HEK293 (cell line): Measurements from ENCODE around the gene FBLN5.

ENCODE experiments used
- CTCF ChIP-seq: fragments of 450-650 bp; formaldehyde crosslinking; IDR thresholded peaks from 2 replicates; pipeline ENCODE4 v1.5.1; 2016; ENCODE audit warnings: missing biosample characterization, missing genetic modification characterization
- GLI4 ChIP-seq: fragments of 450-650 bp; formaldehyde crosslinking; IDR thresholded peaks from 2 replicates; pipeline ENCODE4 v1.5.1; 2016; ENCODE audit warnings: missing biosample characterization, missing genetic modification characterization
- SETDB1 ChIP-seq: IDR thresholded peaks from one replicate; pipeline ENCODE4 v1.6.1; 2017; ENCODE audit warnings: mild to moderate bottlenecking, low read length, moderate library complexity, mixed read lengths; ENCODE audit not compliant: insufficient read length
- YY1 ChIP-seq: fragments of 450-650 bp; formaldehyde crosslinking; IDR thresholded peaks from 2 replicates; pipeline ENCODE4 v1.5.1; 2018; ENCODE audit warnings: missing biosample characterization, missing genetic modification characterization
- ZNF16 ChIP-seq: fragments of 450-650 bp; formaldehyde crosslinking; IDR thresholded peaks from 2 replicates; pipeline ENCODE4 v1.5.1; 2016; ENCODE audit warnings: low read depth, missing biosample characterization, missing genetic modification characterization
- ZNF792 ChIP-seq: fragments of 450-650 bp; formaldehyde crosslinking; IDR thresholded peaks from 2 replicates; pipeline ENCODE4 v1.5.1; 2016; ENCODE audit warnings: missing biosample characterization, missing genetic modification characterization
- TF ChIP-seq, protein P1 (sequence below): fragments of 450-650 bp; formaldehyde crosslinking; IDR thresholded peaks from 2 replicates; pipeline ENCODE4 v1.5.1; 2016; ENCODE audit warnings: missing biosample characterization, missing genetic modification characterization

DNA sequence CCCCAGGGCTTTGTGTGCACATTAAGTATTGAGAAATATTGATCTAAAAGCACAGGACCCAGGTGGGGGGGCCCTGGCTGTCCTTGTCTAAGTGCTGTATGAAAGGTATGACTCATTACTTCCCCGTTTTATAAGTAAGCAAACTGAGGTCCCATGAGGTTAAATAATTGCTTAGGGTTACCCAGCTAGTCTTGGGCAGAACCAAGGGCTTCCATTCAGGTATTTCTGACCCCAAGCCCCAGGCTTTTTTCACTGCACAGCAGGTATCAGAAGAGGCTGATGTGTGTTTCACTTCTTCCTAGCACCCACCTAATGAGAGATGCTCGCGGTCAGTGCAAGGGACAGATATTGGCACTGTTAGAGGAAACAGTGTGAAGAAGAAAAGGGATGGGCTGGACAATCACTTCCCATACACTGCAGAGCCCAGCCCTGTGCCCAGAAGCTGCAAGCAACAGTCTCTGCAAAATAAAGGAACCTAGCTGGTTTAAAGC lies 75.4 kb downstream of the FBLN5 start:
- TF ChIP-seq, protein P1, sequence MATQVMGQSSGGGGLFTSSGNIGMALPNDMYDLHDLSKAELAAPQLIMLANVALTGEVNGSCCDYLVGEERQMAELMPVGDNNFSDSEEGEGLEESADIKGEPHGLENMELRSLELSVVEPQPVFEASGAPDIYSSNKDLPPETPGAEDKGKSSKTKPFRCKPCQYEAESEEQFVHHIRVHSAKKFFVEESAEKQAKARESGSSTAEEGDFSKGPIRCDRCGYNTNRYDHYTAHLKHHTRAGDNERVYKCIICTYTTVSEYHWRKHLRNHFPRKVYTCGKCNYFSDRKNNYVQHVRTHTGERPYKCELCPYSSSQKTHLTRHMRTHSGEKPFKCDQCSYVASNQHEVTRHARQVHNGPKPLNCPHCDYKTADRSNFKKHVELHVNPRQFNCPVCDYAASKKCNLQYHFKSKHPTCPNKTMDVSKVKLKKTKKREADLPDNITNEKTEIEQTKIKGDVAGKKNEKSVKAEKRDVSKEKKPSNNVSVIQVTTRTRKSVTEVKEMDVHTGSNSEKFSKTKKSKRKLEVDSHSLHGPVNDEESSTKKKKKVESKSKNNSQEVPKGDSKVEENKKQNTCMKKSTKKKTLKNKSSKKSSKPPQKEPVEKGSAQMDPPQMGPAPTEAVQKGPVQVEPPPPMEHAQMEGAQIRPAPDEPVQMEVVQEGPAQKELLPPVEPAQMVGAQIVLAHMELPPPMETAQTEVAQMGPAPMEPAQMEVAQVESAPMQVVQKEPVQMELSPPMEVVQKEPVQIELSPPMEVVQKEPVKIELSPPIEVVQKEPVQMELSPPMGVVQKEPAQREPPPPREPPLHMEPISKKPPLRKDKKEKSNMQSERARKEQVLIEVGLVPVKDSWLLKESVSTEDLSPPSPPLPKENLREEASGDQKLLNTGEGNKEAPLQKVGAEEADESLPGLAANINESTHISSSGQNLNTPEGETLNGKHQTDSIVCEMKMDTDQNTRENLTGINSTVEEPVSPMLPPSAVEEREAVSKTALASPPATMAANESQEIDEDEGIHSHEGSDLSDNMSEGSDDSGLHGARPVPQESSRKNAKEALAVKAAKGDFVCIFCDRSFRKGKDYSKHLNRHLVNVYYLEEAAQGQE (tag by site-specific recombination) = no peak
- TF ChIP-seq GLI4 = no peak
- TF ChIP-seq SETDB1 = no peak
- no peak for TF ChIP-seq CTCF (tag by site-specific recombination)
- no peak for TF ChIP-seq ZNF16 (tag by site-specific recombination)
- TF ChIP-seq YY1 (tag by site-specific recombination) = no peak
- TF ChIP-seq ZNF792 (tag by site-specific recombination) = no peak
